Measurements from ENCODE around the gene CAT. TPM values are rescaled to one million over a fixed set of nuclear protein-coding genes. Genes with fewer than 3 reads are reported as not detected.

Gene CAT
- polyA plus RNA-seq, 1 of the 3 experiments (the other 2 are of a cell fraction) = 26.6 TPM

DNA sequence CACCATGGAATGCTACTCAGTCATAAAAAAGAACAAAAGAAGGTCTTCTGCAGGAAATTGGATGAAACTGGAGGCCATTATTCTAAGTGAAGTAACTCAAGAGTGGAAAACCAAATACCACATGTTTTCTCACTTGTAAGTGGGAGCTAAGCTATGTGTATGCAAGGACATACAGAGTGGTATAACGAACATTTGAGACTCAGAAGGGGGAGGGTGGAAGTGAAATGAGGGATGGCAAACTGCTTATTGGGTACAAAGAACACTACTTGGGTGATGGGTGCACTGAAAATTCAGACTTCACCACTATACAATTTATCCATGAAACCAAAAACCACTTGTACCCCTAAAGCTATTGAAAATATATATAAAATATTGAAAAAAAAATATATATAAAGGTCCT lies 13.4 kb upstream of the CAT start:
- no peak overlapping the region for H2AFZ ChIP-seq (ENCODE audit: low read depth)
- H3K9me2 ChIP-seq = no peaks in the 10 kb centered on the region
- TF ChIP-seq, protein P1, sequence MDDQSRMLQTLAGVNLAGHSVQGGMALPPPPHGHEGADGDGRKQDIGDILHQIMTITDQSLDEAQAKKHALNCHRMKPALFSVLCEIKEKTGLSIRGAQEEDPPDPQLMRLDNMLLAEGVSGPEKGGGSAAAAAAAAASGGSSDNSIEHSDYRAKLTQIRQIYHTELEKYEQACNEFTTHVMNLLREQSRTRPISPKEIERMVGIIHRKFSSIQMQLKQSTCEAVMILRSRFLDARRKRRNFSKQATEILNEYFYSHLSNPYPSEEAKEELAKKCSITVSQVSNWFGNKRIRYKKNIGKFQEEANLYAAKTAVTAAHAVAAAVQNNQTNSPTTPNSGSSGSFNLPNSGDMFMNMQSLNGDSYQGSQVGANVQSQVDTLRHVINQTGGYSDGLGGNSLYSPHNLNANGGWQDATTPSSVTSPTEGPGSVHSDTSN (IDR thresholded peaks at IDR 0.05) = no peak
- TF ChIP-seq FOXJ3 (CRISPR knock-in tag; IDR thresholded peaks at IDR 0.05) (no peak), EP300 (IDR thresholded peaks at IDR 0.05; ENCODE audit: borderline replicate concordance in 1 of 2, low read depth in 1 of 2, low read length in 1 of 2) (no peak), TCF12 (IDR thresholded peaks at IDR 0.05) (no peak), FOSL2 (IDR thresholded peaks at IDR 0.05; ENCODE audit: borderline replicate concordance, low read depth) (no peak), ZBTB33 (IDR thresholded peaks at IDR 0.05; ENCODE audit: borderline replicate concordance, low read depth) (no peak), ELF1 (IDR thresholded peaks at IDR 0.05) (no peak), RCOR1 (IDR thresholded peaks at IDR 0.05; ENCODE audit: low read length) (no peak), RFX5 (IDR thresholded peaks at IDR 0.05; ENCODE audit: low read length) (no peak), RXRA (IDR thresholded peaks at IDR 0.05; ENCODE audit: borderline replicate concordance, low read depth) (no peak), GABPA (IDR thresholded peaks at IDR 0.05; ENCODE audit: low read depth) (no peak), MXI1 (IDR thresholded peaks at IDR 0.05; ENCODE audit: low read depth, low read length) (no peak)
- no peaks in the 10 kb centered on the region for H3K79me2 ChIP-seq (ENCODE audit: insufficient read depth)
- H3K4me3 ChIP-seq (ENCODE audit: low read depth in 2 of 2, low read length in 1 of 2) = no peak overlapping the region
- H3K4me2 ChIP-seq = no peak overlapping the region
- peak overlapping the region in 1 of 2 experiments; percentile 98; a peak in 2 of 4 replicates for H3K27ac ChIP-seq (ENCODE audit: low read depth in 2 of 2, low read length in 1 of 2)
- H3K36me3 ChIP-seq (replicated peaks in 1 of 2; ENCODE audit: control insufficient read depth in 1 of 2, insufficient read depth in 2 of 2, low read length in 1 of 2) = no peaks in the 10 kb centered on the region
- H3K4me1 ChIP-seq (ENCODE audit: control insufficient read depth in 1 of 2, insufficient read depth in 2 of 2, low read depth in 1 of 2, low read length in 1 of 2) = peaks cover 18 to 23% of the 10 kb centered on the region in 2 experiments; a peak in 3 of 4 replicates
- no peak overlapping the region for H3K9ac ChIP-seq
- no peaks in the 10 kb centered on the region for H4K20me1 ChIP-seq (ENCODE audit: insufficient read depth)
- no peaks in the 10 kb centered on the region for H3K9me3 ChIP-seq
- WGBS (ENCODE audit: low lambda C conversion rate) = 95% methylated on average over 1 of the region's 1 CpG
- DNase-seq = no peak
- no peaks in the 10 kb centered on the region for H3K27me3 ChIP-seq (ENCODE audit: insufficient read depth)
- CTCF ChIA-PET = interaction anchor here (1.5 kb wide), 1 partner anchor 251 kb away, joined by 4 read pairs; no protein-coding TSS in a partner anchor
- POLR2A ChIA-PET = no interaction called here
- H3F3A ChIP-seq (replicated peaks; ENCODE audit: insufficient read depth) = peaks cover 7% of the 10 kb centered on the region

- POLR2A ChIA-PET = interaction anchor here (0.6 kb wide), 1 partner anchor 12 kb away, joined by 3 read pairs; no protein-coding TSS in a partner anchor
- Histone ChIP-seq H3K9ac (no peak overlapping the region), H2AFZ (ENCODE audit: low read depth) (no peak overlapping the region)
Measured at GRCh38 chr11:34425867-34426266, 12.9 kb upstream of the CAT start.

More at GRCh38 chr11:34425867-34426266, 12.9 kb upstream of the CAT start:
- H3K27ac ChIP-seq (ENCODE audit: low read depth in 2 of 2, low read length in 1 of 2) = peak overlapping the region in 1 of 2 experiments; percentile 98; a peak in 2 of 4 replicates
- no peaks in the 10 kb centered on the region for H4K20me1 ChIP-seq (ENCODE audit: insufficient read depth)
- no peaks in the 10 kb centered on the region for H3K36me3 ChIP-seq (replicated peaks in 1 of 2; ENCODE audit: control insufficient read depth in 1 of 2, insufficient read depth in 2 of 2, low read length in 1 of 2)
- no peak overlapping the region for H3K4me2 ChIP-seq
- no peaks in the 10 kb centered on the region for H3K9me3 ChIP-seq
- CTCF ChIA-PET = interaction anchor here (1.5 kb wide), 1 partner anchor 252 kb away, joined by 4 read pairs; no protein-coding TSS in a partner anchor
- H3F3A ChIP-seq (replicated peaks; ENCODE audit: insufficient read depth) = peaks cover 7% of the 10 kb centered on the region
- H3K9me2 ChIP-seq = no peaks in the 10 kb centered on the region
- H3K79me2 ChIP-seq (ENCODE audit: insufficient read depth) = no peaks in the 10 kb centered on the region
- 90% methylated on average over 1 of the region's 1 CpG for WGBS (ENCODE audit: low lambda C conversion rate)
- H3K27me3 ChIP-seq (ENCODE audit: insufficient read depth) = no peaks in the 10 kb centered on the region
- no peak for DNase-seq
- H3K4me3 ChIP-seq (ENCODE audit: low read depth in 2 of 2, low read length in 1 of 2) = no peak overlapping the region
- peaks cover 18 to 23% of the 10 kb centered on the region in 2 experiments; a peak in 3 of 4 replicates for H3K4me1 ChIP-seq (ENCODE audit: control insufficient read depth in 1 of 2, insufficient read depth in 2 of 2, low read depth in 1 of 2, low read length in 1 of 2)
- TF ChIP-seq, protein P2, sequence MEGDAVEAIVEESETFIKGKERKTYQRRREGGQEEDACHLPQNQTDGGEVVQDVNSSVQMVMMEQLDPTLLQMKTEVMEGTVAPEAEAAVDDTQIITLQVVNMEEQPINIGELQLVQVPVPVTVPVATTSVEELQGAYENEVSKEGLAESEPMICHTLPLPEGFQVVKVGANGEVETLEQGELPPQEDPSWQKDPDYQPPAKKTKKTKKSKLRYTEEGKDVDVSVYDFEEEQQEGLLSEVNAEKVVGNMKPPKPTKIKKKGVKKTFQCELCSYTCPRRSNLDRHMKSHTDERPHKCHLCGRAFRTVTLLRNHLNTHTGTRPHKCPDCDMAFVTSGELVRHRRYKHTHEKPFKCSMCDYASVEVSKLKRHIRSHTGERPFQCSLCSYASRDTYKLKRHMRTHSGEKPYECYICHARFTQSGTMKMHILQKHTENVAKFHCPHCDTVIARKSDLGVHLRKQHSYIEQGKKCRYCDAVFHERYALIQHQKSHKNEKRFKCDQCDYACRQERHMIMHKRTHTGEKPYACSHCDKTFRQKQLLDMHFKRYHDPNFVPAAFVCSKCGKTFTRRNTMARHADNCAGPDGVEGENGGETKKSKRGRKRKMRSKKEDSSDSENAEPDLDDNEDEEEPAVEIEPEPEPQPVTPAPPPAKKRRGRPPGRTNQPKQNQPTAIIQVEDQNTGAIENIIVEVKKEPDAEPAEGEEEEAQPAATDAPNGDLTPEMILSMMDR (IDR thresholded peaks at IDR 0.05) = no peak
